Thoracic aorta (tissue), 2 donors: ENCODE measurements around the gene LIPA. TPM values are rescaled to one million over a fixed set of nuclear protein-coding genes. Genes with fewer than 3 reads are reported as not detected.

ENCODE experiments used
- ATAC-seq: fragments of 150-250 bp; one replicate; pipeline ENCODE4 v1.8.0; 2017; ENCODE audit warnings: low read depth; ENCODE audit not compliant: insufficient number of reproducible peaks, low FRiP score
- DNase-seq: peaks from one replicate; pipeline ENCODE4 v3.0.0-alpha.2; 2020; ENCODE audit warnings: low spot score
- H3K27ac ChIP-seq, 2 donors: fragments of 200-600 bp; sonication (generic); 1 replicate in 1 of 2; 2 replicates in 1 of 2; pipeline ENCODE4 v1.5.1; 2016; ENCODE audit warnings: mild to moderate bottlenecking in 2 of 2, moderate library complexity in 2 of 2
- H3K27me3 ChIP-seq: fragments of 200-600 bp; sonication (generic); replicated peaks from 2 replicates; pipeline ENCODE4 v1.6.0; 2016; ENCODE audit warnings: mild to moderate bottlenecking; ENCODE audit not compliant: insufficient read depth
- H3K36me3 ChIP-seq: fragments of 200-600 bp; sonication (generic); one replicate; pipeline ENCODE4 v1.5.1; 2016
- H3K4me1 ChIP-seq, 2 donors: fragments of 200-600 bp; sonication (generic); 1 replicate in 1 of 2; 2 replicates in 1 of 2; pipeline versions ENCODE4 v1.5.1 to v1.6.0; 2016; ENCODE audit warnings: low read depth in 2 of 2, mild to moderate bottlenecking in 1 of 2; ENCODE audit not compliant: control insufficient read depth in 1 of 2
- H3K4me3 ChIP-seq: fragments of 200-600 bp; sonication (generic); 2 replicates; pipeline ENCODE4 v1.5.1; 2016; ENCODE audit warnings: mild to moderate bottlenecking
- H3K9me3 ChIP-seq: fragments of 200-600 bp; sonication (generic); 2 replicates; pipeline ENCODE4 v1.5.1; 2016
- CTCF ChIP-seq: fragments of 200-600 bp; sonication (generic); IDR thresholded peaks from one replicate; pipeline ENCODE4 v1.5.1; 2019; ENCODE audit warnings: antibody characterized with exemption
- total RNA-seq, 2 donors: library from RNA; depleted of rRNA; stranded (reverse); fragments of >200 nt; gene quantifications; one replicate each; pipeline versions ENCODE4 v1.1.0 to v1.2.3, GENCODE V29; 2016

LIPA gene
- total RNA-seq, 2 donors from 2014 or later, result 39.7 to 44.2 TPM

DNA sequence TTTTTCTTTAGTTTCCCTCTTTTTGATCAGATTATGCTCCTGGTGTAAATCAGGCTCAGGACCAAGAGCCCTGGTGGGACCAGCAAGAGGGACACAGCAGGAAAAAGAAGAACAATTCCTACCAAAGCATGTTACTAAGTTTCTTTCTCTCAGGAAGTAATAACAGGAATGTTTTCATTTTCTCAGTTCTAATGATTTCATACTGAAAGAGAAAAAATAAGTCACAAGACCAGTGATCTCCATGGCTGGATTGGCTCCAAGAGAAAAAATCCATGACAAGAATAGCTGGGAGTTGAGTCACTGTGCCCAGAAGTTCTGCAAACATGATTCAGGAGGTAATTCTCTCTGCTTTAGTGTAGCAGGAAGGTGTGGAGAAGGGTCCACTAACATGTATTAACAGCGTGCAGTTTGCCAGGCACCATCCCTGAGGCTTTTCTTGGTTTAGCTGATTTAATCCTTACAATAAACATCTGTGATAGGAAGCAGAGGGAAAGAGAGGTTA is 26.5 kb upstream of the LIPA start:
- Histone ChIP-seq H3K4me1 (peaks cover 22 to 53% of the 10 kb centered on the region in 2 donors), H3K27ac (peak overlapping the region; percentile 78 to 94), H3K27me3 (no peaks in the 10 kb centered on the region), H3K36me3 (no peaks in the 10 kb centered on the region), H3K9me3 (no peaks in the 10 kb centered on the region), H3K4me3 (peak overlapping the region; percentile 24)
- ATAC-seq, result peak; percentile 50
- DNase-seq, result peak; percentile 36
- TF ChIP-seq CTCF, result no peak

GRCh38 chr10:89275383-89275782 is 23.8 kb upstream of the LIPA start:
- H3K27me3 ChIP-seq, result no peaks in the 10 kb centered on the region
- no peaks in the 10 kb centered on the region for H3K36me3 ChIP-seq
- ATAC-seq, result no peak
- no peaks in the 10 kb centered on the region for H3K9me3 ChIP-seq
- DNase-seq, result no peak
- no peak for TF ChIP-seq CTCF
- H3K4me1 ChIP-seq, result peaks cover 16 to 35% of the 10 kb centered on the region in 2 donors
- no peak overlapping the region for H3K4me3 ChIP-seq
- H3K27ac ChIP-seq, result peak overlapping the region in 1 of 2 donors; percentile 21

DNA sequence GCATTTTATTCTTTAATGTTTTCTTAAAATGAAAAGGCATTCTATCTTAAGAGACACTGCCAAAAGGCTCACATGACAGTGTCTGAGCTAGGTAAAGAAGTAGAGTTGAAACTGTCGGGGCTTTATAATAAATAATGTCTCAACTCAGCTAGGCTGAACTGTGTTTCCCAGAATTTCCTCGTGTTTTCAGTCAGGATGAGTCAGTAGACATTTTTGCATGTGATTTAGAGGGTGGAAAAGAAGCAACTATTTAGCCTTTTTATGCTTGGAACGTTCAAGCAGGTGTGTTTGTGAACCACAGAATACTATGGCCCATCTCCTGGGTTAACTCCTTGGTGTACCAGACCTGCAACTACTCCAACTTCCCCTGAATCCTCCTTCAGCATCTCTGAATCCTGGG is 23.4 kb upstream of the LIPA start:
- Histone ChIP-seq H3K27ac (peak overlapping the region; percentile 10 to 21), H3K4me1 (peaks cover 16 to 35% of the 10 kb centered on the region in 2 donors), H3K9me3 (no peaks in the 10 kb centered on the region), H3K27me3 (no peaks in the 10 kb centered on the region), H3K4me3 (no peak overlapping the region), H3K36me3 (no peaks in the 10 kb centered on the region)
- ATAC-seq, result no peak
- no peak for DNase-seq
- no peak for TF ChIP-seq CTCF

GRCh38 chr10:89273680-89274079 is 22.1 kb upstream of the LIPA start:
- no peak overlapping the region for H3K27ac ChIP-seq
- no peak for TF ChIP-seq CTCF
- H3K27me3 ChIP-seq, result no peaks in the 10 kb centered on the region
- H3K36me3 ChIP-seq, result no peaks in the 10 kb centered on the region
- ATAC-seq (no peak), DNase-seq (no peak)
- H3K9me3 ChIP-seq, result no peaks in the 10 kb centered on the region
- no peak overlapping the region for H3K4me3 ChIP-seq
- peaks cover 12 to 26% of the 10 kb centered on the region in 2 donors for H3K4me1 ChIP-seq

- no peak for TF ChIP-seq CTCF
- H3K4me3 ChIP-seq, result no peak overlapping the region
- no peaks in the 10 kb centered on the region for H3K9me3 ChIP-seq
- no peaks in the 10 kb centered on the region for H3K36me3 ChIP-seq
- no peaks in the 10 kb centered on the region for H3K27me3 ChIP-seq
- DNase-seq, result no peak
- peaks cover 0 to 10% of the 10 kb centered on the region in 2 donors for H3K4me1 ChIP-seq
- no peak for ATAC-seq
- H3K27ac ChIP-seq, result no peak overlapping the region
Measured at GRCh38 chr10:89271532-89271931, 20.0 kb upstream of the LIPA start.
